ENCODE measurements around the gene CLDN24.

DNA sequence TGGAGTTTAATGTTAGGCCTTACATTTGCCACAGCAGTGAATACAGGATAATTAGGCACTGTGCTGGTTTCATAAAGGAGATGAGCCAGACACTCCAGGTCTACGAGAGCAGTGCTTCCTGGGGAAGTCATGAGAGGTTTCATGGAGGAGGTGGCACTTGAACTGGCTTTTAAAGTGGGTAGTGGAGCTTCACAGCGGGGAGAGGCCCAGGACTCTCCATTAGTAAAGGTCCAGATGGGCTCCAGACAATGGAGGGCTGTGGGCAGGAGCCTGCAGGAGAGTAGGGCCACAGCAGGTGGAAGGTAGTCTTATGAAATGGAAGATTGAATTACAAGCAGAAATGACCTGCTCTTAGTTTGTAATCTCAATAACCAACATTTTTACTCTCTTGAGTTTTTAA is 31.2 kb downstream of the CLDN24 start:
- TF ChIP-seq CTCF (IDR thresholded peaks at IDR 0.05) (no peak), POLR2AphosphoS5 (IDR thresholded peaks at IDR 0.05) (no peak), POLR2A (IDR thresholded peaks at IDR 0.05) (no peak)
